Activated naive CD4-positive, alpha-beta T cell treated with anti-CD3 and anti-CD28 coated beads, Interleukin-2, amount 50 U/mL, for 72 hours (primary cell): ENCODE data around the gene CDH13. TPM values are rescaled to one million over a fixed set of nuclear protein-coding genes. Genes with fewer than 3 reads are reported as not detected.

Source experiments
- ATAC-seq, 2 donors: fragments of 150-1000 bp; cut with Tn5 transposase; 2 replicates each; pipeline ENCODE4 v1.10.0; 2021; ENCODE audit warnings: mild to moderate bottlenecking in 2 of 2, moderate library complexity in 2 of 2
- DNase-seq, 2 donors: peaks; one replicate each; pipeline ENCODE4 v3.0.0; 2021 to 2022; ENCODE audit warnings: low spot score in 2 of 2
- H3K27ac Mint-ChIP-seq, 2 donors: one replicate each; pipeline ENCODE4 v1.8.0; 2022; ENCODE audit warnings: mild to moderate bottlenecking in 2 of 2, mixed read lengths in 2 of 2
- H3K36me3 Mint-ChIP-seq, 2 donors: one replicate each; pipeline ENCODE4 v1.8.0; 2022; ENCODE audit warnings: mixed read lengths in 2 of 2
- H3K9me3 Mint-ChIP-seq, 2 donors: one replicate each; pipeline ENCODE4 v1.8.0; 2022; ENCODE audit warnings: mixed read lengths in 2 of 2
- total RNA-seq, 2 donors: library from RNA; stranded (reverse); gene quantifications; one replicate each; pipeline ENCODE4 v1.2.3, GENCODE V29; 2022

Gene CDH13
- total RNA-seq, 2 donors from 2014 or later = not detected

- peaks cover 0 to 5% of the 10 kb centered on the region in 2 donors for H3K9me3 Mint-ChIP-seq
- no peak for DNase-seq
- no peak for ATAC-seq
- no peak overlapping the region for H3K27ac Mint-ChIP-seq
- no peaks in the 10 kb centered on the region for H3K36me3 Mint-ChIP-seq
These were observed 187.3 kb downstream of the CDH13 start for GRCh38 chr16:82814059-82814458.

GRCh38 chr16:82819286-82819685 lies 192.5 kb downstream of the CDH13 start:
- DNase-seq (no peak), ATAC-seq (no peak)
- Mint-ChIP-seq H3K36me3 (no peaks in the 10 kb centered on the region), H3K27ac (no peak overlapping the region), H3K9me3 (peaks cover 0 to 5% of the 10 kb centered on the region in 2 donors)

- DNase-seq (no peak), ATAC-seq (no peak)
- H3K27ac Mint-ChIP-seq = no peak overlapping the region
- H3K36me3 Mint-ChIP-seq = no peaks in the 10 kb centered on the region
- peaks cover 0 to 5% of the 10 kb centered on the region in 2 donors for H3K9me3 Mint-ChIP-seq
These were observed 194.1 kb downstream of the CDH13 start for GRCh38 chr16:82820855-82821254.

GRCh38 chr16:82824408-82824807 lies 197.6 kb downstream of the CDH13 start:
- DNase-seq (no peak), ATAC-seq (no peak)
- no peak overlapping the region for H3K27ac Mint-ChIP-seq
- H3K36me3 Mint-ChIP-seq = no peaks in the 10 kb centered on the region
- H3K9me3 Mint-ChIP-seq = no peaks in the 10 kb centered on the region

- H3K9me3 Mint-ChIP-seq = no peaks in the 10 kb centered on the region
- H3K27ac Mint-ChIP-seq = no peak overlapping the region
- DNase-seq (no peak), ATAC-seq (no peak)
- no peaks in the 10 kb centered on the region for H3K36me3 Mint-ChIP-seq
These were observed 202.5 kb downstream of the CDH13 start for GRCh38 chr16:82829301-82829700.

- Mint-ChIP-seq H3K36me3 (no peaks in the 10 kb centered on the region), H3K27ac (no peak overlapping the region), H3K9me3 (no peaks in the 10 kb centered on the region)
- no peak for ATAC-seq
- DNase-seq = no peak
These were observed 204.2 kb downstream of the CDH13 start for GRCh38 chr16:82830944-82831343.

- H3K9me3 Mint-ChIP-seq = no peaks in the 10 kb centered on the region
- ATAC-seq = no peak
- no peak overlapping the region for H3K27ac Mint-ChIP-seq
- DNase-seq = no peak
- no peaks in the 10 kb centered on the region for H3K36me3 Mint-ChIP-seq
These were observed 206.1 kb downstream of the CDH13 start for GRCh38 chr16:82832821-82833220.

GRCh38 chr16:82833378-82833993 lies 206.7 kb downstream of the CDH13 start:
- H3K27ac Mint-ChIP-seq = no peak overlapping the region
- DNase-seq = no peak
- no peaks in the 10 kb centered on the region for H3K9me3 Mint-ChIP-seq
- ATAC-seq = no peak
- no peaks in the 10 kb centered on the region for H3K36me3 Mint-ChIP-seq

- Mint-ChIP-seq H3K9me3 (no peaks in the 10 kb centered on the region), H3K36me3 (no peaks in the 10 kb centered on the region), H3K27ac (no peak overlapping the region)
- DNase-seq = no peak
- ATAC-seq = no peak
These were observed 207.5 kb downstream of the CDH13 start for GRCh38 chr16:82834151-82834815.

- ATAC-seq (no peak), DNase-seq (no peak)
- peak overlapping the region; percentile 4 to 88 for H3K27ac Mint-ChIP-seq
- no peaks in the 10 kb centered on the region for H3K36me3 Mint-ChIP-seq
- peaks cover 0 to 3% of the 10 kb centered on the region in 2 donors for H3K9me3 Mint-ChIP-seq
These were observed 208.9 kb downstream of the CDH13 start for GRCh38 chr16:82835487-82836155.

- Mint-ChIP-seq H3K36me3 (no peaks in the 10 kb centered on the region), H3K9me3 (peaks cover 5 to 8% of the 10 kb centered on the region in 2 donors), H3K27ac (no peak overlapping the region)
- DNase-seq (no peak), ATAC-seq (no peak)
These were observed 214.3 kb downstream of the CDH13 start for GRCh38 chr16:82841108-82841507.

- no peak overlapping the region for H3K27ac Mint-ChIP-seq
- no peaks in the 10 kb centered on the region for H3K36me3 Mint-ChIP-seq
- DNase-seq (no peak), ATAC-seq (no peak)
- H3K9me3 Mint-ChIP-seq = peaks cover 5 to 8% of the 10 kb centered on the region in 2 donors
These were observed 217.0 kb downstream of the CDH13 start for GRCh38 chr16:82843606-82844271.

GRCh38 chr16:82845116-82845515 lies 218.3 kb downstream of the CDH13 start:
- ATAC-seq (no peak), DNase-seq (no peak)
- Mint-ChIP-seq H3K36me3 (no peaks in the 10 kb centered on the region), H3K27ac (no peak overlapping the region), H3K9me3 (peaks cover 5% of the 10 kb centered on the region in 2 donors)

- no peak for DNase-seq
- H3K27ac Mint-ChIP-seq = no peak overlapping the region
- ATAC-seq = no peak
- H3K36me3 Mint-ChIP-seq = no peaks in the 10 kb centered on the region
- peaks cover 4 to 5% of the 10 kb centered on the region in 2 donors for H3K9me3 Mint-ChIP-seq
These were observed 220.0 kb downstream of the CDH13 start for GRCh38 chr16:82846806-82847205.

- peaks cover 4 to 5% of the 10 kb centered on the region in 2 donors for H3K9me3 Mint-ChIP-seq
- DNase-seq = no peak
- H3K27ac Mint-ChIP-seq = no peak overlapping the region
- ATAC-seq = no peak
- H3K36me3 Mint-ChIP-seq = no peaks in the 10 kb centered on the region
These were observed 221.2 kb downstream of the CDH13 start for GRCh38 chr16:82848013-82848412.

GRCh38 chr16:82852388-82853008 lies 225.7 kb downstream of the CDH13 start:
- ATAC-seq = no peak
- no peak overlapping the region for H3K27ac Mint-ChIP-seq

GRCh38 chr16:82855471-82855870 lies 228.7 kb downstream of the CDH13 start:
- DNase-seq = no peak
- Mint-ChIP-seq H3K9me3 (peaks cover 4% of the 10 kb centered on the region in 2 donors), H3K36me3 (peaks cover 0 to 5% of the 10 kb centered on the region in 2 donors), H3K27ac (no peak overlapping the region)
- no peak for ATAC-seq

More at GRCh38 chr16:82852388-82853008, 225.7 kb downstream of the CDH13 start:
- Mint-ChIP-seq H3K9me3 (no peaks in the 10 kb centered on the region), H3K36me3 (peaks cover 0 to 5% of the 10 kb centered on the region in 2 donors)
- no peak for DNase-seq
